Measurements from ENCODE around the gene TCERG1L. TPM values are rescaled to one million over a fixed set of nuclear protein-coding genes. Genes with fewer than 3 reads are reported as not detected.

The TCERG1L gene
- total RNA-seq, 4 donors from 2014 or later, result not detected

DNA sequence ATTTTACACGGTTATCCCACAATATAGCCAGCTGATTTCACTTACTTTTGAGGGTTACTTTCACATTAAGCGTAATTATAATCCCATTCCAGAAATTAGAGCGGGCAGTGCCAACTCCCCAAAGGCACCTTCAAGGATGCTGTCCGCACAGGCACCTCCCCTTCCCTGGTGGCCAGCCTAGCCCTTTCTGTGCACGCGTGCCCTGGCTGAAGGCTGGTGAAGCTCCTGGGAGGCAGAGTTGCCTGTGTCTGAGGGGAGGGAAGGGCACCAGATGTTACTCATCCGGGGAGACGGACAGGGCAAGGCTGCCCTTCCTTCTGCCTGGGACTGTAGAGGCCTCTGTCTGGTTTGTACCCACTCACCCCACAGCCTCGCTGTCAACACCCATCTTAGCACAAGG lies 198.4 kb downstream of the TCERG1L start:
- H3K27ac ChIP-seq, result no peak overlapping the region
- H3K4me3 ChIP-seq, result no peak overlapping the region
- no peak for DNase-seq
- no peaks in the 10 kb centered on the region for H3K27me3 ChIP-seq
- peaks cover 0 to 3% (median 0%) of the 10 kb centered on the region in 4 donors for H3K9me3 ChIP-seq
- no peaks in the 10 kb centered on the region for H3K4me1 ChIP-seq
- TF ChIP-seq, protein P1, sequence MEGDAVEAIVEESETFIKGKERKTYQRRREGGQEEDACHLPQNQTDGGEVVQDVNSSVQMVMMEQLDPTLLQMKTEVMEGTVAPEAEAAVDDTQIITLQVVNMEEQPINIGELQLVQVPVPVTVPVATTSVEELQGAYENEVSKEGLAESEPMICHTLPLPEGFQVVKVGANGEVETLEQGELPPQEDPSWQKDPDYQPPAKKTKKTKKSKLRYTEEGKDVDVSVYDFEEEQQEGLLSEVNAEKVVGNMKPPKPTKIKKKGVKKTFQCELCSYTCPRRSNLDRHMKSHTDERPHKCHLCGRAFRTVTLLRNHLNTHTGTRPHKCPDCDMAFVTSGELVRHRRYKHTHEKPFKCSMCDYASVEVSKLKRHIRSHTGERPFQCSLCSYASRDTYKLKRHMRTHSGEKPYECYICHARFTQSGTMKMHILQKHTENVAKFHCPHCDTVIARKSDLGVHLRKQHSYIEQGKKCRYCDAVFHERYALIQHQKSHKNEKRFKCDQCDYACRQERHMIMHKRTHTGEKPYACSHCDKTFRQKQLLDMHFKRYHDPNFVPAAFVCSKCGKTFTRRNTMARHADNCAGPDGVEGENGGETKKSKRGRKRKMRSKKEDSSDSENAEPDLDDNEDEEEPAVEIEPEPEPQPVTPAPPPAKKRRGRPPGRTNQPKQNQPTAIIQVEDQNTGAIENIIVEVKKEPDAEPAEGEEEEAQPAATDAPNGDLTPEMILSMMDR (IDR thresholded peaks at IDR 0.05), result no peak
- no peak for TF ChIP-seq POLR2A (IDR thresholded peaks at IDR 0.05)
- H3K36me3 ChIP-seq, result no peaks in the 10 kb centered on the region

DNA sequence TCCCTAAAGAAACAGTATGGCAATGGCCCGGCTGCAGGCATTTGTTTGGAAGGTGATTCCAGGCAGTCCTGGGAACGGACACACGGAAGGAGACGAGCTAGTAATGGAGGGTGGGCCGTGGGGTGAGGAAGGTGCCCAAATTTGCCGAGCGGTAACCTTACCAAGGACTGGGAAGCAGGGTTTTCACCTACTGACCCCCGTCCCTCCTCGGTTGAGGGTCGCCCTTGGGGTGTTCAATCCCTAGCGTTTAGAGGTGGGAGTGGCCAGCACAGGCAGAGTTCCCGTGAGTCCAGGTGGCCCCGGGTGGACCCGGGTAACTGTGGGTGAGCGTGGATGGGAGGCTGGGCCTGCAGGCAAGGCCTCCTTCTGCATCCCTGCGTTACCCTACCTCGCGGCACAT lies 198.8 kb downstream of the TCERG1L start:
- Histone ChIP-seq H3K27ac (no peak overlapping the region), H3K9me3 (peaks cover 0 to 3% (median 0%) of the 10 kb centered on the region in 4 donors), H3K27me3 (no peaks in the 10 kb centered on the region), H3K4me1 (no peaks in the 10 kb centered on the region), H3K36me3 (no peaks in the 10 kb centered on the region), H3K4me3 (no peak overlapping the region)
- TF ChIP-seq, protein P1 (IDR thresholded peaks at IDR 0.05), result no peak
- TF ChIP-seq POLR2A (IDR thresholded peaks at IDR 0.05), result no peak
- DNase-seq, result no peak

DNA sequence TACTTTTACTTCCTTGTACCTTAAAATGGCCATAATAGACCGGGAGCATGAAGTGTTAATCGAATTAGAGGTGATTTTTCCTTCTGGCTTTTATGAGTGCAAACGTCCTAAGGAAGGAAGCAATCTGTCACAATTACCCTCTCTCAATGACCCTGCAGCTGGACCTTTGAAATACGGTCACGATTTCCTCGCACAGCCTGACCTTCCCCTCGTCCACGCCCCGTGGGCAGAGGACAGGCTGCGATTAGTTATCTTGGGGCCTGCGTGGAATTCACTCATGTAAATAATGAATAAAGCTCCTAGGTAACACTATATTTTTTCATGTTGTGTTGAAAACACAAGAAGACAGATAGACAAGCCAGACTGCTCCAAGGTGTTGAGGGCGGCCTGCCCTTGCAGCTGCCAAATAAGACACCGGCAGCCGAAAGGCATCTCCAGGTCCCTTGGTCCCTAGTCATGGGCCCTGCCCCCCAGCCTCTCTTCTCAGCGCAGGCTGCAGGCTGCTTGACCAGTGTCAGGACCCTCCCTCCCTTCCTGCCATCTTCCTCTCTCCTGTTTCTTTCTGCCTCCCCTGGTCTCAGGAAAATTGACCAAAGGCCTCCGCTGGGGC lies 199.9 kb downstream of the TCERG1L start:
- Histone ChIP-seq H3K27me3 (no peaks in the 10 kb centered on the region), H3K9me3 (no peaks in the 10 kb centered on the region), H3K27ac (no peak overlapping the region), H3K36me3 (no peaks in the 10 kb centered on the region), H3K4me1 (no peaks in the 10 kb centered on the region), H3K4me3 (no peak overlapping the region)
- DNase-seq, result no peak
- TF ChIP-seq, protein P1 (IDR thresholded peaks at IDR 0.05), result no peak
- TF ChIP-seq POLR2A (IDR thresholded peaks at IDR 0.05), result no peak

DNA sequence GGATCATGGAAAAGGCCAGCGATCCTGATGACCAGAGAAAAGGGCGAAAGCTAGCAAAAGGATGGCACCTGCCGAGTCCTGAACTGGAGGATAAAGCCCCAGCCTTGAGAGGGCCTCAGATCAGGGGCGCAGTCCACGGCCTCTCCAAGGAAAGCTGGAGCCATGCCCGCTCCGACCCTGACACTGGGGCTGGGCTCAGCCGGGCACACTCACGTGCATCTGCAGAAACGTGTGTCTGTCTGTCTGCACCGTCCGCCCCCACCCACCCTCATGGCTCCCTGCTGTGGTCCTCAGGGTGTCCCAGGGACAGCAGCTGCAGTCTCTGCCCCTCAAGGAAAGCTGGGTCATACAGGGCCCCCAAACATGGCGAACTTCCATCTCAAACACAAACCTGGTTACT lies 200.5 kb downstream of the TCERG1L start:
- no peaks in the 10 kb centered on the region for H3K9me3 ChIP-seq
- H3K4me1 ChIP-seq, result no peaks in the 10 kb centered on the region
- no peak for DNase-seq
- TF ChIP-seq POLR2A (IDR thresholded peaks at IDR 0.05), result no peak
- TF ChIP-seq, protein P1 (IDR thresholded peaks at IDR 0.05), result no peak
- no peaks in the 10 kb centered on the region for H3K27me3 ChIP-seq
- H3K27ac ChIP-seq, result no peak overlapping the region
- no peak overlapping the region for H3K4me3 ChIP-seq
- H3K36me3 ChIP-seq, result no peaks in the 10 kb centered on the region

DNA sequence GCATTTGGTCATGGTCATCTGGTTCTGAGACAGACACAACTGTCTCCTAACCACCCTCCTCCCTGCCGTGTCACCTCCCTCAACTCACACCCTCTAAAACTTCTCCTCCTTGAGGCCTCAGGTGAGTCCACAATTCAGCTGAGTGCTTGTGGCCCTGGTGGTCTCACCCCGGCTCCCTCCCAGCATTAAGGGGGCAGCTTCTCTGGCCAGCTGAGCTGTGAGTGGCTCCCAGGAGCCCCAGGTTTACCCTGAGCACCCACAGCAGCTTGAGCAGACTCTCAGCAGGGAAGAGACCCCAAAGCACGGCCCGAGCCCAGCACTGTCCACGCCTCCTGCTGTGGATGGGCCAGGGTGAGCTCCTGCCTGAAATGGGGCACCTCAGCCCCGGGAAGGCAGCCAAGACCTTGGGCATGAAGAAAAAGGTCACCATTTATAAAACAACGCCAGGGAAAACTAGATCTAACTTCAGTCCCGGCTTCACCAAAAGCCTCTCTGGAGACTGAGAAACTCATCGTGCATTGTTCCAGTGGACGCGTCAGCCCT lies 201.2 kb downstream of the TCERG1L start:
- no peak for DNase-seq

More for the DNA sequence above, 201.2 kb downstream of the TCERG1L start:
- TF ChIP-seq POLR2A (IDR thresholded peaks at IDR 0.05), result no peak
- TF ChIP-seq, protein P1 (IDR thresholded peaks at IDR 0.05), result no peak
- Histone ChIP-seq H3K36me3 (no peaks in the 10 kb centered on the region), H3K4me1 (no peaks in the 10 kb centered on the region), H3K27ac (no peak overlapping the region), H3K9me3 (no peaks in the 10 kb centered on the region), H3K4me3 (no peak overlapping the region), H3K27me3 (no peaks in the 10 kb centered on the region)

All from Peyer's patch (tissue), 4 donors.